ENCODE data around the gene RASSF4.

The RASSF4 gene

GRCh38 chr10:44985175-44985681 lies 25.6 kb downstream of the RASSF4 start:
- peak; percentile 63 for DNase-seq (ENCODE audit: low spot score)
- no peak overlapping the region for H3K4me3 ChIP-seq
- TF ChIP-seq, protein P1, sequence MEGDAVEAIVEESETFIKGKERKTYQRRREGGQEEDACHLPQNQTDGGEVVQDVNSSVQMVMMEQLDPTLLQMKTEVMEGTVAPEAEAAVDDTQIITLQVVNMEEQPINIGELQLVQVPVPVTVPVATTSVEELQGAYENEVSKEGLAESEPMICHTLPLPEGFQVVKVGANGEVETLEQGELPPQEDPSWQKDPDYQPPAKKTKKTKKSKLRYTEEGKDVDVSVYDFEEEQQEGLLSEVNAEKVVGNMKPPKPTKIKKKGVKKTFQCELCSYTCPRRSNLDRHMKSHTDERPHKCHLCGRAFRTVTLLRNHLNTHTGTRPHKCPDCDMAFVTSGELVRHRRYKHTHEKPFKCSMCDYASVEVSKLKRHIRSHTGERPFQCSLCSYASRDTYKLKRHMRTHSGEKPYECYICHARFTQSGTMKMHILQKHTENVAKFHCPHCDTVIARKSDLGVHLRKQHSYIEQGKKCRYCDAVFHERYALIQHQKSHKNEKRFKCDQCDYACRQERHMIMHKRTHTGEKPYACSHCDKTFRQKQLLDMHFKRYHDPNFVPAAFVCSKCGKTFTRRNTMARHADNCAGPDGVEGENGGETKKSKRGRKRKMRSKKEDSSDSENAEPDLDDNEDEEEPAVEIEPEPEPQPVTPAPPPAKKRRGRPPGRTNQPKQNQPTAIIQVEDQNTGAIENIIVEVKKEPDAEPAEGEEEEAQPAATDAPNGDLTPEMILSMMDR (IDR thresholded peaks at IDR 0.05), result no peak
- peak overlapping the region; percentile 80 to 81 for H3K27ac ChIP-seq

GRCh38 chr10:44986179-44986578 lies 26.6 kb downstream of the RASSF4 start:
- DNase-seq (ENCODE audit: low spot score), result peak; percentile 43
- Histone ChIP-seq H3K4me3 (peak overlapping the region; percentile 14), H3K27ac (peak overlapping the region; percentile 80 to 81)
- TF ChIP-seq, protein P1 (IDR thresholded peaks at IDR 0.05), result no peak

DNA sequence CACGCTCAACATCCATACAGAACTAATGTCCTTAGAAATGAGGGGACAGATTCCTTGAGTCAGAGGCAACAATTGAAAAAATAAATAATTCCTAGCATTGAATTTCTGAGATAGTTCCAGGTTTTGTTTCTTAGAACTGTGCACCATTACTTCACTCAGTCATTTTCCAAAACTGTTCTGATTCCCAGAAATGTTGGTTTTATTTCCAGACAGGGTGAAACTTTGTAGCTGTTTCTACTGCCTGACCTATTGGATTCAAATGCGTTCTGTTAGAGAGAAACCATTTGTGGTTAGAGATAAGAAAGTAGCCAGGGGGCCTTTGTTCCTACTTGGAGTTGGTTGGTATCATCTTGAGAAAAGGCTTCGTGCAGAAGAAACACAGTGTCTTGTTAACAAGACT lies 27.1 kb downstream of the RASSF4 start:
- H3K4me3 ChIP-seq, result peak overlapping the region; percentile 14
- TF ChIP-seq, protein P1 (IDR thresholded peaks at IDR 0.05), result no peak
- peak overlapping the region; percentile 80 to 81 for H3K27ac ChIP-seq
- no peak for DNase-seq (ENCODE audit: low spot score)

DNA sequence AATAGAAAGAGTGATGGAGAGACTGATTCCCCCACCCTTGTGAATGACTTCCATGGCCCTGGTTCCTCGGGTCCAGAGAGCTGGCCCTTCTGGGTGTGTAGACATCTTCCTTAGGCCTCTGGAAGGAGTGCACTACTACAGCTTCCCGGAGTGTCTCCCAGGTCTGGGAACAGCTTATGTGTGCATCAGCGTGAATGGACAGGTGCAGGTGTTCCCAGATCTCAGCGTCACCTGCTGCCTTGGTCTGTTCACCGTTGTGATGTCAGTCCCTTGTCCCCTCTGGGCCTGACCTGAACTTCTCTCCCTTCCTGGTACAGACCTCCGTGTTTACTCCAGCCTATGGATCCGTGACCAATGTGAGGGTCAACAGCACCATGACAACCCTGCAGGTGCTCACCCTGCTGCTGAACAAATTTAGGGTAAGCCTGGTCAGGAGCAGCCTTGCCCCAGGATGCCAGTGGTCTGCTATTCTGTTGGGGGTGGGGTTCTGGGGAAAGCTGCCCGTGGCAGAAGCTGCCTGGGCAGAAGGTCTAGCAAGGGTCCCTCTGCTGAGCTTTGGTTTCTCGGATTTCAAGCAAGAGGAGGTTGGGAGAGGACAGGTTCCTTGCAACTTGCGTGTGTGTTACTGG lies 29.5 kb downstream of the RASSF4 start:
- TF ChIP-seq, protein P1 (IDR thresholded peaks at IDR 0.05), result no peak
- Histone ChIP-seq H3K27ac (peak overlapping the region in 1 of 2 donors; percentile 2), H3K4me3 (no peak overlapping the region)
- peak; percentile 45 for DNase-seq (ENCODE audit: low spot score)

DNA sequence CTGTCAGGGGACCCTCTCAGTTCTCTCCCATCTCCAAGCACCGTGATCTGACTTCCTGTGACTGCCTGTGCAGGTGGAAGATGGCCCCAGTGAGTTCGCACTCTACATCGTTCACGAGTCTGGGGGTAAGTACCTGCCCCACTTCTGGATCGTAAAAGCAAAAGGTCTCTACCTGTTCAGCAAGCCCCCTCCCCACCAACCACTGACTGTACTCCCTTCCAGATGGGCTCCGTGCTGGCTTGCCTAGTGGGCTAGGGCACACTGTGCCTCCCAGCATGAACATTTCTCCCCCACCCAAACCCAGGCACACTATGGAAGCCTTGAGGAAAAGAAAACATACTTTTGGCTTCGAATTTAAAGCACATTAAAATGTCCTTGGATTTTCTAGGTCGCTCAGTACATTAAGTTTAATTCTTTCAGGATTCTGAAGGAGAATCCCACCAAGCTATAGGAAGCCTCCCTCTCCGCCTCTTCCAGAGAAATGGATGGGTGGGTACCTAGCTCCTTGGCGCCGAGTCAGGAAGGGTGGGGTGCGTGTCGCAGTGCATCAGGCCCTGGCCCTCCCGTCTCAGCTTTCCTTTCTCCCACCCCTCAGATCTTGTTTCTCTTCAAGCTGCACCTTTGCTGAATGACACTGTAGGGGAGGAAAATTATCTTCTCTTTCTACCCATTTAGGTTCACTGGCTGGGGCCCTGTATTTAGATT lies 30.1 kb downstream of the RASSF4 start:
- TF ChIP-seq, protein P1 (IDR thresholded peaks at IDR 0.05), result no peak
- peak overlapping the region in 1 of 2 donors; percentile 2 for H3K27ac ChIP-seq
- peak; percentile 60 for DNase-seq (ENCODE audit: low spot score)
- no peak overlapping the region for H3K4me3 ChIP-seq

GRCh38 chr10:44990302-44990655 lies 30.7 kb downstream of the RASSF4 start:
- peak; percentile 45 for DNase-seq (ENCODE audit: low spot score)
- TF ChIP-seq, protein P1 (IDR thresholded peaks at IDR 0.05), result no peak
- peak overlapping the region; percentile 7 to 98 for H3K27ac ChIP-seq
- no peak overlapping the region for H3K4me3 ChIP-seq

- TF ChIP-seq, protein P1 (IDR thresholded peaks at IDR 0.05), result no peak
- peak overlapping the region; percentile 81 to 98 for H3K27ac ChIP-seq
- no peak overlapping the region for H3K4me3 ChIP-seq
- DNase-seq (ENCODE audit: low spot score), result peak; percentile 65
Measured at GRCh38 chr10:44990965-44991364, 31.4 kb downstream of the RASSF4 start.
